Fibroblast of villous mesenchyme (primary cell): ENCODE measurements around the gene NLRP9. TPM values are rescaled to one million over a fixed set of nuclear protein-coding genes. Genes with fewer than 3 reads are reported as not detected.

Source experiments
- DNase-seq: peaks from one replicate; pipeline ENCODE4 v3.0.0-alpha.2; 2010; ENCODE audit warnings: low read depth
- H3K4me3 ChIP-seq: 2 replicates; pipeline ENCODE4 v1.5.1; 2011; ENCODE audit warnings: low read depth, mild to moderate bottlenecking, low read length
- total RNA-seq: library from RNA; depleted of rRNA; stranded (reverse); fragments of >200 nt; gene quantifications from 2 replicates; pipeline ENCODE4 v1.2.3, GENCODE V29; 2012
- TF ChIP-seq, protein P1 (sequence below): IDR thresholded peaks from 2 replicates; pipeline ENCODE4 v1.5.1; 2012; ENCODE audit warnings: low read depth, mild to moderate bottlenecking, low read length; ENCODE audit not compliant: insufficient read depth

Gene NLRP9
- total RNA-seq, 1 donor, result not detected

DNA sequence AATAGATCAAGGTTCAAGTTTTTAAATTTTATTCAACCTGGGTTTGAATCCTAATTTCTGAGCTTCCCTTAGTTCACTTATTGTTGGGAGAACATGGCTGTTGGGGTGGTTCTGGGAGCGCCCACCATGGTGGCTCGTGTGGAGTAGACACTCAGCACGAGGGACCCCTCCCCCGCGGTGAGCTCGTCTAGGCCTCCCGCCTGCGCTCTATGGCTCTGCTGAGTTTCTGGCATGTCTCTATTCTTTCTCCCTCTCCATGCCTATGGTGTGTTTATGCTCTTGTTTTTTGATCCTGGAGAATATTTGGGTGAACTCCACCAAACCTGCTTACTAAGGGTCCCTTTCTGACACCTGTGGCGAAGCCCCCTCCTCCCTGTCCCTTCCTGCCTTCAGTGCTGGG, 64.7 kb downstream of the NLRP9 start:
- no peak for DNase-seq
- no peak overlapping the region for H3K4me3 ChIP-seq
- TF ChIP-seq, protein P1, sequence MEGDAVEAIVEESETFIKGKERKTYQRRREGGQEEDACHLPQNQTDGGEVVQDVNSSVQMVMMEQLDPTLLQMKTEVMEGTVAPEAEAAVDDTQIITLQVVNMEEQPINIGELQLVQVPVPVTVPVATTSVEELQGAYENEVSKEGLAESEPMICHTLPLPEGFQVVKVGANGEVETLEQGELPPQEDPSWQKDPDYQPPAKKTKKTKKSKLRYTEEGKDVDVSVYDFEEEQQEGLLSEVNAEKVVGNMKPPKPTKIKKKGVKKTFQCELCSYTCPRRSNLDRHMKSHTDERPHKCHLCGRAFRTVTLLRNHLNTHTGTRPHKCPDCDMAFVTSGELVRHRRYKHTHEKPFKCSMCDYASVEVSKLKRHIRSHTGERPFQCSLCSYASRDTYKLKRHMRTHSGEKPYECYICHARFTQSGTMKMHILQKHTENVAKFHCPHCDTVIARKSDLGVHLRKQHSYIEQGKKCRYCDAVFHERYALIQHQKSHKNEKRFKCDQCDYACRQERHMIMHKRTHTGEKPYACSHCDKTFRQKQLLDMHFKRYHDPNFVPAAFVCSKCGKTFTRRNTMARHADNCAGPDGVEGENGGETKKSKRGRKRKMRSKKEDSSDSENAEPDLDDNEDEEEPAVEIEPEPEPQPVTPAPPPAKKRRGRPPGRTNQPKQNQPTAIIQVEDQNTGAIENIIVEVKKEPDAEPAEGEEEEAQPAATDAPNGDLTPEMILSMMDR, result no peak

DNA sequence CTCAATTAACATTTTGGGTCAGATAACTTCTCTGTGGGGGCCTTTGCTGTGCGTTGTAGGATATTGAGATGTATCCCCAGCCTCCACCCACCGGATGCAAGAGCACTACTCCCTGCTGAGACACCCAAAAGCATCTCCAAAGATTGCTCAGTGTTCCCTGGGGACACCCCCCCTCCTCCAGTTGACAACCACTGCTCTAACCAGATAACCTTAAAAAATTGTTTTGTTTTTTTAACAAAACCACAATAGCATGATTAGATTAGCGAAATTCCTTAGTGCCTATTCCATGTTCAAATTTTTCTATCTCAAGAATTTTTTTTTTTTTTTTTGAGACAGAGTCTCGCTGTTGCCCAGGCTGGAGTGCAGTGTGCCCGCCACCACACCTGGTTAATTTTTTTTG, 65.8 kb downstream of the NLRP9 start:
- no peak for DNase-seq
- H3K4me3 ChIP-seq, result no peak overlapping the region
- TF ChIP-seq, protein P1, result no peak

- no peak overlapping the region for H3K4me3 ChIP-seq
- no peak for DNase-seq
- TF ChIP-seq, protein P1, result no peak
These were observed 67.2 kb downstream of the NLRP9 start for GRCh38 chr19:55671054-55671378.

GRCh38 chr19:55670280-55671053, 67.7 kb downstream of the NLRP9 start:
- TF ChIP-seq, protein P1, result no peak
- DNase-seq, result no peak
- no peak overlapping the region for H3K4me3 ChIP-seq

- DNase-seq, result no peak
- TF ChIP-seq, protein P1, result no peak
- no peak overlapping the region for H3K4me3 ChIP-seq
These were observed 68.6 kb downstream of the NLRP9 start for GRCh38 chr19:55669418-55670279.

- DNase-seq, result no peak
- TF ChIP-seq, protein P1, result no peak
- no peak overlapping the region for H3K4me3 ChIP-seq
These were observed 69.4 kb downstream of the NLRP9 start for GRCh38 chr19:55668603-55669348.
